Osteoblast (primary cell): ENCODE measurements around the gene PRIM2. TPM values are rescaled to one million over a fixed set of nuclear protein-coding genes. Genes with fewer than 3 reads are reported as not detected.
"Not testable (repeated sequence)": the region's sequence is repeated elsewhere in the genome, so short reads cannot be mapped to it uniquely, and the experiment has no call there.

Source experiments
- DNase-seq: peaks from one replicate; pipeline ENCODE4 v3.0.0; 2011; ENCODE audit warnings: low spot score, mixed read lengths; ENCODE audit not compliant: insufficient read length; ENCODE audit errors: missing footprints
- H2AFZ ChIP-seq: 2 replicates; pipeline ENCODE4 v1.6.0; 2011; ENCODE audit warnings: mild to moderate bottlenecking, low read length
- H3K27ac ChIP-seq: 2 replicates; pipeline ENCODE4 v1.5.1; 2011; ENCODE audit warnings: mild to moderate bottlenecking, low read depth, low read length, moderate library complexity
- H3K27me3 ChIP-seq: 2 replicates; pipeline ENCODE4 v1.6.0; 2012; ENCODE audit warnings: mild to moderate bottlenecking, control low read depth, inconsistent platforms, low read length, moderate library complexity; ENCODE audit not compliant: insufficient read depth
- H3K36me3 ChIP-seq: 2 replicates; pipeline ENCODE4 v1.5.1; 2011; ENCODE audit warnings: mild to moderate bottlenecking, low read length, control low read depth, moderate library complexity; ENCODE audit not compliant: insufficient read depth
- H3K4me1 ChIP-seq: 2 replicates; pipeline ENCODE4 v1.5.1; 2011; ENCODE audit warnings: mild to moderate bottlenecking, low read length, control low read depth, moderate library complexity; ENCODE audit not compliant: insufficient read depth
- H3K4me2 ChIP-seq: 2 replicates; pipeline ENCODE4 v1.6.0; 2011; ENCODE audit warnings: mild to moderate bottlenecking, low read length; ENCODE audit not compliant: insufficient read depth
- H3K4me3 ChIP-seq: fragments of 200-600 bp; sonication (generic); 3 replicates; pipeline ENCODE4 v1.5.1; 2012; ENCODE audit warnings: mild to moderate bottlenecking, low read length, inconsistent platforms; ENCODE audit not compliant: insufficient read depth
- H3K79me2 ChIP-seq: 2 replicates; pipeline ENCODE4 v1.6.0; 2012; ENCODE audit warnings: mild to moderate bottlenecking, low read length, control low read depth, inconsistent platforms; ENCODE audit not compliant: insufficient read depth
- H3K9me3 ChIP-seq: 2 replicates; pipeline ENCODE4 v1.5.1; 2011; ENCODE audit warnings: low read depth, low read length, control low read depth
- H4K20me1 ChIP-seq: 2 replicates; pipeline ENCODE4 v1.6.0; 2012; ENCODE audit warnings: mild to moderate bottlenecking, low read length, control low read depth; ENCODE audit not compliant: insufficient read depth
- total RNA-seq: library from RNA; depleted of rRNA; stranded (reverse); fragments of >200 nt; gene quantifications from 2 replicates; pipeline ENCODE4 v1.2.3, GENCODE V29; 2012

The PRIM2 gene
- total RNA-seq, 1 donor, result 30.0 TPM

- H3K27ac ChIP-seq, H3K4me3 ChIP-seq, H3K4me2 ChIP-seq, H2AFZ ChIP-seq, DNase-seq, H3K27me3 ChIP-seq, H3K9me3 ChIP-seq, H4K20me1 ChIP-seq, H3K36me3 ChIP-seq: not testable (repeated sequence)
- Histone ChIP-seq H3K79me2 (peaks cover 29% of the 10 kb centered on the region), H3K4me1 (peaks cover 14% of the 10 kb centered on the region)
Observed at GRCh38 chr6:57443181-57443580, 125.8 kb downstream of the PRIM2 start.

GRCh38 chr6:57444787-57445186 lies 127.4 kb downstream of the PRIM2 start:
- Histone ChIP-seq H3K4me1 (peaks cover 14% of the 10 kb centered on the region), H3K79me2 (peaks cover 27% of the 10 kb centered on the region)
- not testable (repeated sequence) for H3K27me3 ChIP-seq, H3K9me3 ChIP-seq, H2AFZ ChIP-seq, DNase-seq, H3K36me3 ChIP-seq, H3K4me3 ChIP-seq, H3K4me2 ChIP-seq, H4K20me1 ChIP-seq, H3K27ac ChIP-seq

GRCh38 chr6:57445379-57445778 lies 127.9 kb downstream of the PRIM2 start:
- H3K27me3 ChIP-seq, H3K27ac ChIP-seq, H3K9me3 ChIP-seq, H3K4me2 ChIP-seq, H3K4me3 ChIP-seq, H2AFZ ChIP-seq, H3K36me3 ChIP-seq, H4K20me1 ChIP-seq: not testable (repeated sequence)
- peak; percentile 4 for DNase-seq
- H3K79me2 ChIP-seq, result peaks cover 27% of the 10 kb centered on the region
- H3K4me1 ChIP-seq, result peaks cover 14% of the 10 kb centered on the region

- not testable (repeated sequence) for H3K27me3 ChIP-seq, DNase-seq, H3K27ac ChIP-seq, H4K20me1 ChIP-seq, H3K36me3 ChIP-seq, H2AFZ ChIP-seq, H3K4me3 ChIP-seq, H3K4me2 ChIP-seq, H3K9me3 ChIP-seq
- Histone ChIP-seq H3K79me2 (peaks cover 26% of the 10 kb centered on the region), H3K4me1 (peaks cover 14% of the 10 kb centered on the region)
Observed at GRCh38 chr6:57445790-57446468, 128.5 kb downstream of the PRIM2 start.

- peaks cover 19% of the 10 kb centered on the region for H3K79me2 ChIP-seq
- H2AFZ ChIP-seq, H3K27me3 ChIP-seq, H3K36me3 ChIP-seq, H4K20me1 ChIP-seq, H3K4me3 ChIP-seq, H3K4me2 ChIP-seq, H3K27ac ChIP-seq, H3K9me3 ChIP-seq, DNase-seq, H3K4me1 ChIP-seq: not testable (repeated sequence)
Observed at GRCh38 chr6:57449496-57450066, 132.2 kb downstream of the PRIM2 start.

- not testable (repeated sequence) for H4K20me1 ChIP-seq, H3K4me2 ChIP-seq, H3K36me3 ChIP-seq, H3K27ac ChIP-seq, DNase-seq, H3K4me3 ChIP-seq, H3K9me3 ChIP-seq, H2AFZ ChIP-seq, H3K27me3 ChIP-seq, H3K79me2 ChIP-seq
- peaks cover 11% of the 10 kb centered on the region for H3K4me1 ChIP-seq
Observed at GRCh38 chr6:57459781-57460180, 142.4 kb downstream of the PRIM2 start.

- not testable (repeated sequence) for DNase-seq, H3K4me3 ChIP-seq, H3K27me3 ChIP-seq, H3K9me3 ChIP-seq, H3K27ac ChIP-seq, H2AFZ ChIP-seq, H3K4me2 ChIP-seq, H3K36me3 ChIP-seq, H4K20me1 ChIP-seq
- Histone ChIP-seq H3K4me1 (peaks cover 11% of the 10 kb centered on the region), H3K79me2 (peaks cover 11% of the 10 kb centered on the region)
Observed at GRCh38 chr6:57461022-57461421, 143.6 kb downstream of the PRIM2 start.

GRCh38 chr6:57463809-57464208 lies 146.4 kb downstream of the PRIM2 start:
- not testable (repeated sequence) for H4K20me1 ChIP-seq, H3K27me3 ChIP-seq, H3K36me3 ChIP-seq, H3K9me3 ChIP-seq
- peak overlapping the region; percentile 37 for H3K27ac ChIP-seq
- peaks cover 21% of the 10 kb centered on the region for H3K79me2 ChIP-seq
- H3K4me3 ChIP-seq, result peak overlapping the region; percentile 7
- peak; percentile 15 for DNase-seq
- peak overlapping the region; percentile 28 for H3K4me2 ChIP-seq
- peak overlapping the region; percentile 47 for H2AFZ ChIP-seq
- H3K4me1 ChIP-seq, result peaks cover 12% of the 10 kb centered on the region

- peaks cover 29% of the 10 kb centered on the region for H3K79me2 ChIP-seq
- peaks cover 19% of the 10 kb centered on the region for H3K4me1 ChIP-seq
- not testable (repeated sequence) for H3K27me3 ChIP-seq, H3K4me2 ChIP-seq, H2AFZ ChIP-seq, H4K20me1 ChIP-seq, DNase-seq, H3K9me3 ChIP-seq, H3K36me3 ChIP-seq, H3K4me3 ChIP-seq, H3K27ac ChIP-seq
Observed at GRCh38 chr6:57465968-57466367, 148.5 kb downstream of the PRIM2 start.
